Thoracic aorta (tissue), 2 donors: ENCODE measurements around the gene NACC1. TPM values are rescaled to one million over a fixed set of nuclear protein-coding genes. Genes with fewer than 3 reads are reported as not detected.

Experiments used
- ATAC-seq: fragments of 150-250 bp; one replicate; pipeline ENCODE4 v1.8.0; 2017; ENCODE audit warnings: low read depth; ENCODE audit not compliant: insufficient number of reproducible peaks, low FRiP score
- DNase-seq: peaks from one replicate; pipeline ENCODE4 v3.0.0-alpha.2; 2020; ENCODE audit warnings: low spot score
- H3K27ac ChIP-seq, 2 donors: fragments of 200-600 bp; sonication (generic); 1 replicate in 1 of 2; 2 replicates in 1 of 2; pipeline ENCODE4 v1.5.1; 2016; ENCODE audit warnings: mild to moderate bottlenecking in 2 of 2, moderate library complexity in 2 of 2
- H3K27me3 ChIP-seq: fragments of 200-600 bp; sonication (generic); replicated peaks from 2 replicates; pipeline ENCODE4 v1.6.0; 2016; ENCODE audit warnings: mild to moderate bottlenecking; ENCODE audit not compliant: insufficient read depth
- H3K36me3 ChIP-seq: fragments of 200-600 bp; sonication (generic); one replicate; pipeline ENCODE4 v1.5.1; 2016
- H3K4me1 ChIP-seq, 2 donors: fragments of 200-600 bp; sonication (generic); 1 replicate in 1 of 2; 2 replicates in 1 of 2; pipeline versions ENCODE4 v1.5.1 to v1.6.0; 2016; ENCODE audit warnings: low read depth in 2 of 2, mild to moderate bottlenecking in 1 of 2; ENCODE audit not compliant: control insufficient read depth in 1 of 2
- H3K4me3 ChIP-seq: fragments of 200-600 bp; sonication (generic); 2 replicates; pipeline ENCODE4 v1.5.1; 2016; ENCODE audit warnings: mild to moderate bottlenecking
- H3K9me3 ChIP-seq: fragments of 200-600 bp; sonication (generic); 2 replicates; pipeline ENCODE4 v1.5.1; 2016
- total RNA-seq, 2 donors: library from RNA; depleted of rRNA; stranded (reverse); fragments of >200 nt; gene quantifications; one replicate each; pipeline versions ENCODE4 v1.1.0 to v1.2.3, GENCODE V29; 2016
- TF ChIP-seq, protein P1 (sequence below): fragments of 200-600 bp; sonication (generic); IDR thresholded peaks from one replicate; pipeline ENCODE4 v1.5.1; 2019; ENCODE audit warnings: antibody characterized with exemption

NACC1 gene
- total RNA-seq, 2 donors from 2014 or later, result 27.2 to 28.8 TPM

DNA sequence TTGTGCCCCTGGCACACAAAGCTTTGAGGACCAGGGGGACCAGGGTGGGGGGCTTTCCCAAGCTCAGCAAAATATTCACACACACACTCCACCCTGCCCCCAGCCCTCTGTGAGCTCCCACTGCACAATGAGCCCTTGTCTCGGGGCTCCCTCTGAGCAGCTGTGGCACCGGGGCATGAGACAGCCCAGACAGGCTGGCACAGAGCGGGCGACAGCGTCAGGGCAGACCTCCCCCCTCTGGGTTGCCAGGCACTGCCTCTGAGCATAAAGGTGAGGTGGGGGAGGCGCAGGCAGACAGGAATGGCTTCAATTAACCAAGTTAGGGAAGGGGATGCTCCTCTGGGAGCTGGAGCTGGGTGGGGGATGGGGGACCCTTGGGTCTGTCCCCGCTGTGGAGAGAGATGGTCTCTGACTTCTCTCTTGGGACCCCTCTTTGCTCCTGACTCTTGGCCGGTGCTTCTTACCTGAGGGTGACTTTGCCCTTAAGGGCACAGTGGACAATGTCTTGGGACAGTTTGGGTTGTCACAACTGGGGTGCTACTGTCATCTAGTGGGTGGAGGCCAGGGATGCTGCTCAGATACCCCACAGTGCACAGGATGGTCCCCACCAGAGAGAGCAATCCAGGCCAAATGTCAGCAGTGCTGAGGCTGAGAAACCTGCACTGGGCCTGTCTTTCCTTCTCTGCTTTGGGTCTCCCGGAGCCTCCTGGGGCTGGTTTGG, 45.7 kb upstream of the NACC1 start:
- DNase-seq (no peak), ATAC-seq (no peak)
- Histone ChIP-seq H3K27me3 (no peaks in the 10 kb centered on the region), H3K27ac (peak overlapping the region; percentile 99 to 100), H3K4me3 (no peak overlapping the region), H3K9me3 (no peaks in the 10 kb centered on the region), H3K4me1 (peaks cover 36 to 95% of the 10 kb centered on the region in 2 donors), H3K36me3 (peaks cover 16% of the 10 kb centered on the region)
- TF ChIP-seq, protein P1, sequence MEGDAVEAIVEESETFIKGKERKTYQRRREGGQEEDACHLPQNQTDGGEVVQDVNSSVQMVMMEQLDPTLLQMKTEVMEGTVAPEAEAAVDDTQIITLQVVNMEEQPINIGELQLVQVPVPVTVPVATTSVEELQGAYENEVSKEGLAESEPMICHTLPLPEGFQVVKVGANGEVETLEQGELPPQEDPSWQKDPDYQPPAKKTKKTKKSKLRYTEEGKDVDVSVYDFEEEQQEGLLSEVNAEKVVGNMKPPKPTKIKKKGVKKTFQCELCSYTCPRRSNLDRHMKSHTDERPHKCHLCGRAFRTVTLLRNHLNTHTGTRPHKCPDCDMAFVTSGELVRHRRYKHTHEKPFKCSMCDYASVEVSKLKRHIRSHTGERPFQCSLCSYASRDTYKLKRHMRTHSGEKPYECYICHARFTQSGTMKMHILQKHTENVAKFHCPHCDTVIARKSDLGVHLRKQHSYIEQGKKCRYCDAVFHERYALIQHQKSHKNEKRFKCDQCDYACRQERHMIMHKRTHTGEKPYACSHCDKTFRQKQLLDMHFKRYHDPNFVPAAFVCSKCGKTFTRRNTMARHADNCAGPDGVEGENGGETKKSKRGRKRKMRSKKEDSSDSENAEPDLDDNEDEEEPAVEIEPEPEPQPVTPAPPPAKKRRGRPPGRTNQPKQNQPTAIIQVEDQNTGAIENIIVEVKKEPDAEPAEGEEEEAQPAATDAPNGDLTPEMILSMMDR, result no peak

DNA sequence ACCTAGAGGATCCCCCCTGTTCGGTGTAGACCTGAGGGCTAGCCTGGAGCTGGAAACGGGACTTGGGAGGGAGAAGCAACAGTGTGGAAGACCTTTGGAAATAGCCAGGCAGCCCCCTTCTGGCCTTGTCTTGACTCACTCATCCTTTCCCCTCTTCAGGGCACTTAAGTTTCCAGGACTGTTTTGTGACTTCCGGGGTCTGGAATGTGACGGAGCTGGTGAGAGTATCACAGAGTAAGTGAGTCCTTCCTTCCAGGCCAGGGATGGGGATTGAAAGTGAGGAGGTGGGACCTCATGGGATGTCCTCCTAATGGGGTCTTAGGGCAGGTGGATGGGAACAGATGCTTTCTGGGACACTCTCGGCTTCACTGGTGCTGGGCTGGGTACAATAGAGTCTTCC, 44.8 kb upstream of the NACC1 start:
- Histone ChIP-seq H3K27ac (peak overlapping the region; percentile 99 to 100), H3K4me3 (no peak overlapping the region), H3K9me3 (no peaks in the 10 kb centered on the region), H3K36me3 (peaks cover 21% of the 10 kb centered on the region), H3K27me3 (no peaks in the 10 kb centered on the region), H3K4me1 (peaks cover 40 to 95% of the 10 kb centered on the region in 2 donors)
- ATAC-seq (no peak), DNase-seq (no peak)
- TF ChIP-seq, protein P1, result no peak

DNA sequence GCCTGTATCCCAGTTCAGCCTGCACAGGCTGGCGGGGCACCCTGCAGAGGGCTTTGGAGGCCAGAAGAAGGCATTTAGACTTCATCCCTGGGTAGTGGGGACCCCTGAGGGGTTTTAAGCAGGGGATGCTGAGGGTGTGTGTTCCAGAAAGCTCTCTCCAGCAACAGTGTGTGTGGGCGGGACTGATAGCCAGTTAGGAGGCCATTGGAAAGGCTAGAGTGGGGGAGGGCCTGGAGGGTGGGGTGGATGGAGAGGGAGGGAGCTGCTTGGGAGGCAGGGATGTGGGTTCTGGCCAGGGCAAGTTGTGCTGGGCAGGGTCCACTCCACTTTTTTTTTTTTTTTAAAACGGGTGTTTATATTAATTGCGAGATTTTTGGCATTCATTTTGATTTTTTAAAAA, 43.7 kb upstream of the NACC1 start:
- no peak for ATAC-seq
- Histone ChIP-seq H3K27ac (peak overlapping the region; percentile 99 to 100), H3K36me3 (peaks cover 21% of the 10 kb centered on the region)

DNA sequence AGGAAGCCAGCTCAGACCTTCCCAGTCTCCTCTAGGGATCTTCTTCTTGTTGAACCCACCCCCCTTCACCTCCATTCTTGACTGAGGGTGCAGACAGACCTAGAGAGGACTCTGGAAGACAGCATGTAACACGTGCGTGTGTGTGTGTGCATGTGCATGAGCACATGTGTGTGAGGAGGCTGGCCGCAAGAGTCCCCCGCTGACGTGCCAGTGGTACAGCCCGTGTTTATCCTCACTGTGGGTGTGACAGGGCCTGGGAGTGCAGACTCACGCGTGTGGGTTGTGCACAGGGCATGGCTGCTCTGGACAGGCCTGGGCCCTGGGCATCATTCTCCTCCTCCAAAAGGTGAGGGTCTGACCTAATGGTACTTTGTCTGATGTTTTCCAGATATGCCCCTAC, 41.7 kb upstream of the NACC1 start:
- ATAC-seq, result no peak
- H3K27ac ChIP-seq, result peak overlapping the region; percentile 88 to 90
- TF ChIP-seq, protein P1, result no peak
- no peak for DNase-seq
- no peaks in the 10 kb centered on the region for H3K27me3 ChIP-seq
- H3K4me1 ChIP-seq, result peaks cover 36 to 87% of the 10 kb centered on the region in 2 donors
- H3K4me3 ChIP-seq, result no peak overlapping the region
- H3K36me3 ChIP-seq, result peaks cover 31% of the 10 kb centered on the region
- no peaks in the 10 kb centered on the region for H3K9me3 ChIP-seq

More for the DNA sequence above, 43.7 kb upstream of the NACC1 start:
- DNase-seq, result no peak
- H3K9me3 ChIP-seq, result no peaks in the 10 kb centered on the region
- TF ChIP-seq, protein P1, result no peak
- H3K27me3 ChIP-seq, result no peaks in the 10 kb centered on the region
- H3K4me3 ChIP-seq, result no peak overlapping the region
- peaks cover 40 to 95% of the 10 kb centered on the region in 2 donors for H3K4me1 ChIP-seq

DNA sequence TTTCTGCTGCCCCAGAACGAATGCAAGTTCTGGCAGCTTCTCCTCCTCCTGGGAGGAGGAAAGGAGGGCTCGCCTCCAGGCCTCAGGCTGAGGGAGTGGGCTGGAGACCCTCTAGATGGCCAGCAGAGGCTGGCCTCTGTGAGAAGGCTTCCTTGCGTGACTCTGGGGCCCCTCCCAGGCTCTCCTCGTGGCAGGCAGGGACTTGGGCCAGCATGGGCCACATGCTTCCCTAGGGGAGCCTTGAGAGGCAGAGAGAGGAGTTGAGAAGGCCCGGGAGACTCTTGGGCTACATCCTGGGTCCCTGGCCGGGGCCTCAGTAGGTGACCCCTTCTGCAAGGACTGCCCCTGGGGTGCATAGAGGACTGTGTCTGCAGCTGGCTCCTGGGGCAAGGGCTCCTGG, 41.3 kb upstream of the NACC1 start:
- peaks cover 36% of the 10 kb centered on the region for H3K36me3 ChIP-seq
- H3K27me3 ChIP-seq, result no peaks in the 10 kb centered on the region
- no peaks in the 10 kb centered on the region for H3K9me3 ChIP-seq
- DNase-seq (no peak), ATAC-seq (no peak)
- H3K4me3 ChIP-seq, result no peak overlapping the region
- peak overlapping the region; percentile 88 to 90 for H3K27ac ChIP-seq
- TF ChIP-seq, protein P1, result no peak
- H3K4me1 ChIP-seq, result peaks cover 39 to 87% of the 10 kb centered on the region in 2 donors
